HG03025 (cell line): Measurements from ENCODE around the gene NMRK2.
A peak's percentile ranks its signal among the peaks of the same experiment; 100 is the strongest.

Source experiments
- ATAC-seq: cut with Tn5 transposase; IDR thresholded peaks from one replicate; pipeline ENCODE4 v1.9.1; 2021; ENCODE audit warnings: mild to moderate bottlenecking, moderate library complexity; ENCODE audit not compliant: unreplicated experiment, low FRiP score

Gene NMRK2

GRCh38 chr19:3980353-3981251, 47.7 kb downstream of the NMRK2 start:
- no peak for ATAC-seq

DNA sequence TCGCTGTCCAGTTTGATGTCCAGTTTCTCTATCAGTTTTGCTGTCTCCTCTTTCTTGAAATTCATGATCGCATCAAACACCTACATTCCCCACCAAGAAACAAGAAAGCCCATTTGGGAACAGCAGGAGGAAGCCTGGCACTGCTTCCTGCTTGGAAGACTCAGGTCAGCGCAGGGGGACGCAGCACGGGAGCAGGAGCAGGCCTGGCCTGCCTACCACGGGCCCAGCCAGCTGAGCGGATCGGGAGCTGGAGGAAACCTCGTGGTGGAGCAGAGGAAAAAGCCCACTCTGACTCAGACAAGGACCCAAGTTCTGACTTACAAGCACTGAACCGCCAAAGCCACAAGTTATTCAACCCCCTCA, 48.5 kb downstream of the NMRK2 start:
- ATAC-seq: no peak

- no peak for ATAC-seq
These were observed 49.1 kb downstream of the NMRK2 start for GRCh38 chr19:3981736-3982681.

DNA sequence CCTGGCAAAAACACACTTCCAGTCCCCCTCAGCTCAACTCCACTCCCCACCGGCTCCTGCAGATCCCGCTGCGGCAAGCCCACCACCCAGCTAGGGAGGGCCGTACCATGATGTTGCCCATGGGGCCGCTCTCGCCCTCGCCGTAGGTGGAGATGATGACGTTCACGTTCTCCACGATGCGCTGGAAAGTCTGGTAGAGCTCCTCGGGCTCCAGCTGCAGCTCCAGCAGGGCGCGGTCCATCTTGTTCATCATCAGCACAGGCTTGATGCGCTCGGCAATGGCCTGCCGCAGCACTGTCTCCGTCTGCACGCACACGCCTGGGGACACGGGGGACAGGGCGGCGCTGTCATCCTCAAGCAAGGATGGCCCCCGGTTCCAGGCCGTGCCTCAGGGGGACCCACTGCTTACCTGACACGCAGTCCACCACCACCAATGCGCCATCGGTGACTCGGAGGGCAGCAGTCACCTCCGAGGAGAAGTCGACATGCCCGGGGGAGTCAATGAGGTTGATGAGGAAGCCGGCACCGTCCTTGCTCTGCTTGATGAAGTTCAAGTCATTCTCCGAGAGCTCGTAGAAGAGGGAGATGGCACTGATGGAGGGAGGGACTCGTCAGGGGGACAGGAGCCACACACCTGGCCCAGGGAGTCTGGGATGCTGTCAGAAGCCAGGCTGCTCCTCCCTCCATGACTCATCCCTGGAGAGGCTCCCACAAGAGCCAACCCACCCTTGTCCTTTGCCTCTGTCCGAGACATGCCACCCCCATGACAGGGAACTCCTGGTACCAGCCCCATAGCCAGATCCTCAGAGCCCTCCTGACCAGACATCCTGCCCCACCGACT, 50.1 kb downstream of the NMRK2 start:
- ATAC-seq: no peak

- no peak for ATAC-seq
These were observed 50.7 kb downstream of the NMRK2 start for GRCh38 chr19:3983542-3983914.

GRCh38 chr19:3983936-3984583, 51.2 kb downstream of the NMRK2 start:
- ATAC-seq: no peak

- ATAC-seq: no peak
These were observed 51.7 kb downstream of the NMRK2 start for GRCh38 chr19:3984584-3984907.

GRCh38 chr19:3984908-3985642, 52.2 kb downstream of the NMRK2 start, which contains the start of gene EEF2:
Gene EEF2 (minus strand): TSS chr19:3985463. CDS start chr19:3985380, 83 bp downstream.
- ATAC-seq: peak; percentile 49

DNA sequence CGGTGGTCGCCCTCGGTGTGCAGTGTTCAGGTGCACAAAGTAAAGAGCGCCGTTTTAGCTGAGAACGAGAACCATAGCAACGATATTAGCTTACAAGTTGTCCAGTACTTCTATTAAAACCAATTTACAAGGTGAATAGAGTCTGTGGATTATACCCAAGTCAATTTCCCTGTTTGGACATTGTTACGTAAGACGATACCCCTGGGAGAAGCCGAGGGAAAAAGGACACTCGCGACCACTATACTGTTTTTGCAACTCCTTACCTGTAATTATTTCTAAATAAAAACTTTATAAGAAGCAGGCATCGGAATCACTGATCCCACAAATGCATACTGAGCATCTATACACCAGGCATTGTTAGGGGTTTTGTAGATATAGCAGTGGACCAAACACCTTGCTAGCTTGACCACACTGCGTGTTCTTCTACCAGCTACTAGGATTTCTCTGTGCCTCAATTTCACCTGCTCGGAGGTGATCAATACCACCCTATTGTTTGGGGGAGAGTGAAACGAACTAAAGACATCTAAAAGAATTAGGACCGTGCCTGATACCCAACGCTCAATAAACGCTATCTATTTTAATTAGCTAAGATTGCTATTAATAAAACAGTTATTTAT, 52.9 kb downstream of the NMRK2 start:
- ATAC-seq: no peak

- ATAC-seq: no peak
These were observed 53.6 kb downstream of the NMRK2 start for GRCh38 chr19:3986260-3987041.

DNA sequence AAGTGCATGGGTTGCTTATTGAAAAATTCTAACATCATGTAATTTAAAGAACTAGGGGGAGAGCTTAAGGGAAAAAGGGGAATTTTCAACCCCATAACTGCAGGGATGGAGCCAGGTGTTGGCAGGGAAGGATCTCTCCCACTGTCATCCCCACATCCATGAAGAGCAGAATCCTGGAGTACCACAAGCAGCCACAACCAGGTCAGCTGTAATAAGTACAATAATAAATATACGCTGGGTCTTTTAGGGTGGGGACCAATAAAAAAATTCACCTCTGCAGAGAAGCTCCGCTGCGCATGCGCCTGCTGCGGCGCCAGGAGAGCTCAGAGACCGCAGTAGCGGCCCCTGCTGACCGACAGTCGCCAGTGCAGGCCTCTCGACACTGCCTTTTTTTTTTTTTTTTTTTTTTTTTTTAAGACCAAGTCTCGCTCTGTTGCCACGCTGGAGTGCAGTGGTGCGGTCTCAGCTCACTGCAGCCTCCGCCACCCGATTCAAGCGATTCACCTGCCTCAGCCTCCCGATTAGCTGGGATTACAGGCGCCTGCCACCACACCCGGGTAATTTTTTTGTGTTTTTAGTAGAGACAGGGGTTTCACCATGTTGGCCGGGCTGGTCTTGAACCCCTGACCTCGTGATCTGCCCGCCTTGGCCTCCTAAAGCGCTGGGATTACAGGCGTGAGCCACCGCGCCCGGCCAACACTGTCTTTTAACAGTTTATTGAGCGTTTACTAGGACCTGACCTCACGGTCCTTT, 54.9 kb downstream of the NMRK2 start:
- no peak for ATAC-seq

DNA sequence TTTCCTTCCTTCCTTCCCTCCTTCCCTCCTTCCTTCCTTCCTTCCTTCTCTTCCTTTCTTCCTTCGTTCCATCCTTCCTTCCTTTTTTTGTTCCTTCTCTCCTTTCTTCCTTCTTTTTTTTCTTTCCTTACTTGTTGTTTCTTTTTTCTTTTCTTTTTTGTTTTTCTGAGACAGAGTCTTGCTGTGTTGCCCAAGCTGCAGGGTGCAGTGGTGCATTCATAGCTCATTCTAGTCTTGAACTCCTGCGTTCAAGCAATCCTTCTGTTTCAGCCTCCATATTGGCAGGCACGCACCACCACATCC, 57.9 kb downstream of the NMRK2 start:
- ATAC-seq: no peak
